ENCODE results near the gene PPFIA1. TPM values are rescaled to one million over a fixed set of nuclear protein-coding genes. Genes with fewer than 3 reads are reported as not detected.

PPFIA1 gene
- total and polyA plus RNA-seq, 10 of the 15 experiments (the other 5 are each of a cell fraction or from before 2014, with no cell fraction given) = 5.2 to 26.2 (median 15.8) TPM

- Histone ChIP-seq H3K36me3 (ENCODE audit: control insufficient read depth in 2 of 2, insufficient read depth in 2 of 2, low read length in 1 of 2) (no peaks in the 10 kb centered on the region), H2AFZ (ENCODE audit: control insufficient read depth, low read depth, low read length) (no peak overlapping the region), H3K27ac (ENCODE audit: control insufficient read depth, insufficient read depth) (no peak overlapping the region), H3K79me2 (ENCODE audit: control insufficient read depth, insufficient read depth, low read length) (no peaks in the 10 kb centered on the region), H3K27me3 (replicated peaks in 1 of 2; ENCODE audit: control insufficient read depth in 2 of 2, insufficient read depth in 2 of 2, low read length in 1 of 2) (0 out of 4 replicates have a peak, but pooled peaks cover 0 to 1% of the 10 kb centered on the region in 2 experiments), H3K9ac (ENCODE audit: control insufficient read depth, insufficient read depth, low read length) (no peak overlapping the region), H3K4me3 (no peak overlapping the region), H3K4me1 (ENCODE audit: control insufficient read depth, insufficient read depth, low read length) (peaks cover 2% of the 10 kb centered on the region; the same call in 1 of the 2 replicates), H3K4me2 (ENCODE audit: control insufficient read depth, insufficient read depth) (no peak overlapping the region), H4K20me1 (ENCODE audit: control insufficient read depth, insufficient read depth) (no peaks in the 10 kb centered on the region), H3K9me3 (replicated peaks; ENCODE audit: control insufficient read depth, insufficient read depth, low read length) (no peaks in the 10 kb centered on the region)
- ATAC-seq (no peak), DNase-seq (ENCODE audit: low read depth, low spot score) (no peak), FAIRE-seq (no peak)
- POLR2A ChIA-PET = no interaction called here
- SMC1A ChIA-PET (ENCODE audit: uncharacterized antibody, unreplicated experiment) = no interaction called here
- in situ Hi-C loops (cut with MboI) = no loop called here
- no TSS peak for BruUV-seq (replicated peaks)
- RAD21 ChIA-PET (ENCODE audit: unreplicated experiment) = no interaction called here
- CTCF ChIA-PET = no interaction called here
- no peak for TF ChIP-seq RELA (IDR thresholded peaks at IDR 0.05; ENCODE audit: borderline replicate concordance, partially characterized antibody)
- TF ChIP-seq MAX (IDR thresholded peaks at IDR 0.05; ENCODE audit: low read depth, low read length) = no peak
- no peak for TF ChIP-seq POLR2AphosphoS5 (IDR thresholded peaks at IDR 0.05; ENCODE audit: low read length)
- TF ChIP-seq NR2C2 (IDR thresholded peaks at IDR 0.05; ENCODE audit: borderline replicate concordance, control insufficient read depth, insufficient read length, low read depth) = no peak
- intact Hi-C loops (cut with micrococcal nuclease; ENCODE audit: unreplicated experiment) = no loop called here
- 58% methylated on average over 9 of the region's 9 CpGs for whole genome bisulfite sequencing (ENCODE audit: insufficient coverage, insufficient replicate concordance, low lambda C conversion rate, missing lambda C conversion rate)
These were observed 36.5 kb upstream of the PPFIA1 start for GRCh38 chr11:70233962-70234361.

- H3K9me3 ChIP-seq (replicated peaks; ENCODE audit: control insufficient read depth, insufficient read depth, low read length) = no peaks in the 10 kb centered on the region
- in situ Hi-C loops (cut with MboI) = no loop called here
- ChIA-PET SMC1A (ENCODE audit: uncharacterized antibody, unreplicated experiment) (no interaction called here), CTCF (no interaction called here), POLR2A (no interaction called here), RAD21 (ENCODE audit: unreplicated experiment) (no interaction called here)
- intact Hi-C loops (cut with micrococcal nuclease; ENCODE audit: unreplicated experiment) = no loop called here
- no peaks in the 10 kb centered on the region; the same call in 1 of the 2 replicates for H4K20me1 ChIP-seq (ENCODE audit: control insufficient read depth, insufficient read depth)
- peaks cover 0 to 2% of the 10 kb centered on the region in 2 experiments; a peak in 2 of 4 replicates for H3K27me3 ChIP-seq (replicated peaks in 1 of 2; ENCODE audit: control insufficient read depth in 2 of 2, insufficient read depth in 2 of 2, low read length in 1 of 2)
- H3K4me2 ChIP-seq (ENCODE audit: control insufficient read depth, insufficient read depth) = no peak overlapping the region
- no peak overlapping the region for H3K9ac ChIP-seq (ENCODE audit: control insufficient read depth, insufficient read depth, low read length)
- ATAC-seq = no peak
- BruUV-seq (replicated peaks) = no TSS peak
- H3K4me1 ChIP-seq (ENCODE audit: control insufficient read depth, insufficient read depth, low read length) = no peaks in the 10 kb centered on the region
- no peaks in the 10 kb centered on the region for H3K79me2 ChIP-seq (ENCODE audit: control insufficient read depth, insufficient read depth, low read length)
- H3K36me3 ChIP-seq (ENCODE audit: control insufficient read depth in 2 of 2, insufficient read depth in 2 of 2, low read length in 1 of 2) = no peaks in the 10 kb centered on the region
- no peak overlapping the region for H2AFZ ChIP-seq (ENCODE audit: control insufficient read depth, low read depth, low read length)
- DNase-seq (ENCODE audit: low read depth, low spot score) = no peak
- 76% methylated on average over 16 of the region's 16 CpGs for WGBS (ENCODE audit: insufficient coverage, insufficient replicate concordance, low lambda C conversion rate, missing lambda C conversion rate)
- no peak for FAIRE-seq
- no peak overlapping the region for H3K4me3 ChIP-seq
- no peak overlapping the region for H3K27ac ChIP-seq (ENCODE audit: control insufficient read depth, insufficient read depth)
- TF ChIP-seq ZZZ3 (IDR thresholded peaks at IDR 0.05; ENCODE audit: control insufficient read depth, insufficient read length, low read depth) (no peak), HDAC2 (IDR thresholded peaks at IDR 0.05) (no peak), NR2C2 (IDR thresholded peaks at IDR 0.05; ENCODE audit: borderline replicate concordance, control insufficient read depth, insufficient read length, low read depth) (no peak), EZH2 (IDR thresholded peaks at IDR 0.05; ENCODE audit: borderline replicate concordance, control insufficient read depth, low read depth, low read length) (no peak), ZNF24 (IDR thresholded peaks at IDR 0.05) (no peak), SUZ12 (IDR thresholded peaks at IDR 0.05; ENCODE audit: unreplicated experiment) (no peak), JUNB (IDR thresholded peaks at IDR 0.05) (no peak), SMC3 (IDR thresholded peaks at IDR 0.05; ENCODE audit: borderline replicate concordance, low read length) (no peak), JUND (IDR thresholded peaks at IDR 0.05; ENCODE audit: low read depth, low read length) (no peak), ZNF207 (IDR thresholded peaks at IDR 0.05; ENCODE audit: borderline replicate concordance) (no peak), ZSCAN29 (IDR thresholded peaks at IDR 0.05) (no peak), E2F8 (IDR thresholded peaks at IDR 0.05; ENCODE audit: low read depth, partially characterized antibody) (no peak)
These were observed 30.2 kb upstream of the PPFIA1 start for GRCh38 chr11:70240337-70240736.

All from GM12878 (cell line).